Loucy (cell line): ENCODE results near the gene NUDT16.

ENCODE experiments used
- H2AFZ ChIP-seq: fragments of 200-600 bp; sonication (generic); 2 replicates; pipeline ENCODE4 v1.6.0; 2016; ENCODE audit warnings: antibody characterized with exemption, mild to moderate bottlenecking, low read length, moderate library complexity
- H3F3A ChIP-seq: fragments of 200-600 bp; 2 replicates; pipeline ENCODE4 v1.6.0; 2016; ENCODE audit warnings: antibody characterized with exemption, low read depth, mild to moderate bottlenecking
- H3K27me3 ChIP-seq: fragments of 200-600 bp; sonication (generic); 2 replicates; pipeline ENCODE4 v1.6.1; 2014; ENCODE audit warnings: low read length, mild to moderate bottlenecking; ENCODE audit not compliant: insufficient read depth, poor library complexity, severe bottlenecking
- H3K36me3 ChIP-seq: fragments of 200-600 bp; sonication (generic); 2 replicates; pipeline ENCODE4 v1.6.1; 2016; ENCODE audit warnings: low read length; ENCODE audit not compliant: insufficient read depth
- H3K4me1 ChIP-seq: fragments of 200-600 bp; sonication (generic); 2 replicates; pipeline ENCODE4 v1.5.1; 2014; ENCODE audit warnings: low read length, mild to moderate bottlenecking; ENCODE audit not compliant: insufficient read depth, poor library complexity, severe bottlenecking
- H3K4me2 ChIP-seq: fragments of 200-600 bp; sonication (generic); 2 replicates; pipeline ENCODE4 v1.6.0; 2014; ENCODE audit warnings: antibody characterized with exemption, low read length, low read depth, mild to moderate bottlenecking; ENCODE audit not compliant: poor library complexity, severe bottlenecking
- H3K4me3 ChIP-seq: fragments of 200-600 bp; sonication (generic); 2 replicates; pipeline ENCODE4 v1.5.1; 2014; ENCODE audit warnings: low read length, mild to moderate bottlenecking, mixed read lengths; ENCODE audit not compliant: poor library complexity, severe bottlenecking
- H3K79me2 ChIP-seq: fragments of 200-600 bp; sonication (generic); 2 replicates; pipeline ENCODE4 v1.6.1; 2014; ENCODE audit warnings: low read length; ENCODE audit not compliant: insufficient read depth
- H3K9ac ChIP-seq: fragments of 200-600 bp; sonication (generic); 2 replicates; pipeline ENCODE4 v1.6.0; 2014; ENCODE audit warnings: mild to moderate bottlenecking, low read depth, low read length, moderate library complexity; ENCODE audit not compliant: poor library complexity, severe bottlenecking
- H3K9me2 ChIP-seq: fragments of 200-600 bp; sonication (generic); replicated peaks from 2 replicates; pipeline ENCODE4 v1.6.1; 2016; ENCODE audit warnings: low read depth, low read length, mixed read lengths
- H3K9me3 ChIP-seq: fragments of 200-600 bp; sonication (generic); 2 replicates; pipeline ENCODE4 v1.6.1; 2014; ENCODE audit warnings: mild to moderate bottlenecking, antibody characterized with exemption, low read length, low read depth; ENCODE audit not compliant: insufficient read depth
- H4K20me1 ChIP-seq: fragments of 200-600 bp; sonication (generic); 2 replicates; pipeline ENCODE4 v1.6.0; 2014; ENCODE audit warnings: antibody characterized with exemption, low read length, mild to moderate bottlenecking; ENCODE audit not compliant: insufficient read depth, poor library complexity, severe bottlenecking
- CTCF ChIP-seq: fragments of 200-600 bp; sonication (generic); conservative IDR thresholded peaks from 2 replicates; pipeline ENCODE4 v1.5.1; 2014; ENCODE audit warnings: mild to moderate bottlenecking, antibody characterized with exemption, low read length
- EZH2phosphoT487 ChIP-seq: fragments of 200-600 bp; IDR thresholded peaks from 2 replicates; pipeline ENCODE4 v1.6.1; 2018; ENCODE audit warnings: antibody characterized with exemption, mild to moderate bottlenecking, moderate library complexity, borderline replicate concordance

Gene NUDT16

GRCh38 chr3:131405411-131405810 lies 23.8 kb downstream of the NUDT16 start:
- no peak for TF ChIP-seq CTCF
- no peak overlapping the region for H3K4me3 ChIP-seq
- H3K4me2 ChIP-seq = no peak overlapping the region
- no peak overlapping the region for H2AFZ ChIP-seq
- no peaks in the 10 kb centered on the region for H3F3A ChIP-seq
- no peaks in the 10 kb centered on the region for H3K4me1 ChIP-seq
- no peaks in the 10 kb centered on the region for H3K9me3 ChIP-seq
- H3K27me3 ChIP-seq = no peaks in the 10 kb centered on the region
- no peaks in the 10 kb centered on the region for H3K9me2 ChIP-seq
- H4K20me1 ChIP-seq = no peaks in the 10 kb centered on the region
- no peak overlapping the region for H3K9ac ChIP-seq
- H3K79me2 ChIP-seq = no peaks in the 10 kb centered on the region
- H3K36me3 ChIP-seq = no peaks in the 10 kb centered on the region

- Histone ChIP-seq H3K79me2 (no peaks in the 10 kb centered on the region), H3K9me2 (no peaks in the 10 kb centered on the region), H3K36me3 (no peaks in the 10 kb centered on the region), H3K9ac (no peak overlapping the region), H3K27me3 (no peaks in the 10 kb centered on the region), H3K4me3 (no peak overlapping the region), H3K4me1 (no peaks in the 10 kb centered on the region), H3K4me2 (no peak overlapping the region), H3K9me3 (no peaks in the 10 kb centered on the region), H3F3A (no peaks in the 10 kb centered on the region), H2AFZ (no peak overlapping the region), H4K20me1 (no peaks in the 10 kb centered on the region)
- TF ChIP-seq EZH2phosphoT487 (no peak), CTCF (no peak)
These were observed 24.7 kb downstream of the NUDT16 start for GRCh38 chr3:131406274-131406673.

GRCh38 chr3:131417751-131418150 lies 36.2 kb downstream of the NUDT16 start:
- Histone ChIP-seq H3K9me2 (no peaks in the 10 kb centered on the region), H3K27me3 (no peaks in the 10 kb centered on the region), H3K9ac (no peak overlapping the region), H3K4me3 (no peak overlapping the region), H2AFZ (no peak overlapping the region), H3K4me1 (no peaks in the 10 kb centered on the region), H3K36me3 (no peaks in the 10 kb centered on the region), H3K79me2 (no peaks in the 10 kb centered on the region), H3F3A (no peaks in the 10 kb centered on the region), H4K20me1 (no peaks in the 10 kb centered on the region), H3K9me3 (no peaks in the 10 kb centered on the region), H3K4me2 (no peak overlapping the region)
- no peak for TF ChIP-seq CTCF
- no peak for TF ChIP-seq EZH2phosphoT487
